AG10803 (cell line): Measurements from ENCODE around the gene FUT4.

Source experiments
- DNase-seq: peaks from one replicate; pipeline ENCODE4 v3.0.0; 2010; ENCODE audit warnings: low read depth
- H3K4me3 ChIP-seq: 2 replicates; pipeline ENCODE4 v1.5.1; 2011; ENCODE audit warnings: mild to moderate bottlenecking, low read length, control low read depth
- CTCF ChIP-seq: conservative IDR thresholded peaks from 2 replicates; pipeline ENCODE4 v1.5.1; 2011; ENCODE audit warnings: mild to moderate bottlenecking, low read length, control low read depth, inconsistent platforms

Gene FUT4

GRCh38 chr11:94558468-94558867, 14.7 kb downstream of the FUT4 start:
- no peak overlapping the region for H3K4me3 ChIP-seq
- DNase-seq = no peak
- TF ChIP-seq CTCF = no peak

GRCh38 chr11:94558932-94559331, 15.2 kb downstream of the FUT4 start:
- no peak for TF ChIP-seq CTCF
- DNase-seq = no peak
- H3K4me3 ChIP-seq = no peak overlapping the region

GRCh38 chr11:94559361-94559760, 15.6 kb downstream of the FUT4 start:
- H3K4me3 ChIP-seq = no peak overlapping the region
- no peak for TF ChIP-seq CTCF
- no peak for DNase-seq

GRCh38 chr11:94560834-94561233, 17.1 kb downstream of the FUT4 start:
- TF ChIP-seq CTCF = no peak
- no peak overlapping the region for H3K4me3 ChIP-seq

GRCh38 chr11:94563176-94563847, 19.6 kb downstream of the FUT4 start:
- H3K4me3 ChIP-seq = no peak overlapping the region
- peak; percentile 59 for TF ChIP-seq CTCF
- peak; percentile 77 for DNase-seq

More at GRCh38 chr11:94560834-94561233, 17.1 kb downstream of the FUT4 start:
- DNase-seq = no peak

GRCh38 chr11:94563848-94564467, 20.2 kb downstream of the FUT4 start:
- no peak for DNase-seq
- no peak for TF ChIP-seq CTCF
- H3K4me3 ChIP-seq = no peak overlapping the region

- H3K4me3 ChIP-seq = no peak within 1 kb of the TSS
- no peak for TF ChIP-seq CTCF
- no peak for DNase-seq
These were observed 23.5 kb downstream of the FUT4 start, which contains the start of gene PIWIL4 for GRCh38 chr11:94567181-94567670. Gene PIWIL4, plus strand, starts transcription at chr11:94567368. Its CDS starts 151 bp downstream, at chr11:94567519.
